ENCODE results near the gene ABO. TPM values are rescaled to one million over a fixed set of nuclear protein-coding genes. Genes with fewer than 3 reads are reported as not detected.
"Not testable (repeated sequence)": the region's sequence is repeated elsewhere in the genome, so short reads cannot be mapped to it uniquely, and the experiment has no call there.

ABO gene
- total RNA-seq, 1 donor from 2014 or later: 7.3 TPM

- ATAC-seq: no peak
Measured at GRCh38 chr9:133262226-133262625, 12.8 kb downstream of the ABO start.

- ATAC-seq: no peak
Measured at GRCh38 chr9:133261753-133262120, 13.3 kb downstream of the ABO start.

- peak; percentile 28 for ATAC-seq
Measured at GRCh38 chr9:133261103-133261752, 13.8 kb downstream of the ABO start.

- ATAC-seq: no peak
Measured at GRCh38 chr9:133260334-133261102, 14.5 kb downstream of the ABO start.

GRCh38 chr9:133258061-133259015 lies 16.7 kb downstream of the ABO start:
- no peak for ATAC-seq

GRCh38 chr9:133257465-133257956 lies 17.5 kb downstream of the ABO start:
- ATAC-seq: no peak

GRCh38 chr9:133256686-133257091 lies 18.3 kb downstream of the ABO start:
- no peak for ATAC-seq

GRCh38 chr9:133256136-133256461 lies 18.9 kb downstream of the ABO start:
- ATAC-seq: no peak

- no peak for ATAC-seq
Measured at GRCh38 chr9:133255371-133256135, 19.4 kb downstream of the ABO start.

- no peak for ATAC-seq
Measured at GRCh38 chr9:133254471-133254870, 20.5 kb downstream of the ABO start.

GRCh38 chr9:133253268-133253667 lies 21.7 kb downstream of the ABO start:
- ATAC-seq: no peak

- ATAC-seq: peak; percentile 96
Measured at GRCh38 chr9:133252301-133253020, 22.5 kb downstream of the ABO start.

GRCh38 chr9:133251773-133252172 lies 23.2 kb downstream of the ABO start:
- peak; percentile 73 for ATAC-seq

GRCh38 chr9:133251221-133251620 lies 23.8 kb downstream of the ABO start:
- not testable (repeated sequence) for ATAC-seq

- no peak for ATAC-seq
Measured at GRCh38 chr9:133250741-133251170, 24.2 kb downstream of the ABO start.

- ATAC-seq: no peak
Measured at GRCh38 chr9:133249337-133249736, 25.7 kb downstream of the ABO start.

- no peak for ATAC-seq
Measured at GRCh38 chr9:133248726-133249295, 26.2 kb downstream of the ABO start.

GRCh38 chr9:133247632-133248031 lies 27.4 kb downstream of the ABO start:
- ATAC-seq: no peak

GRCh38 chr9:133246991-133247390 lies 28.0 kb downstream of the ABO start:
- no peak for ATAC-seq

- ATAC-seq: peak; percentile 6
Measured at GRCh38 chr9:133246562-133246961, 28.4 kb downstream of the ABO start.

- ATAC-seq: no peak
Measured at GRCh38 chr9:133242991-133243390, 32.0 kb downstream of the ABO start.
